ENCODE results near the gene RPS6KA6. TPM values are rescaled to one million over a fixed set of nuclear protein-coding genes. Genes with fewer than 3 reads are reported as not detected.

The RPS6KA6 gene
- total RNA-seq, 2 donors from 2014 or later = 17.9 to 18.3 TPM

DNA sequence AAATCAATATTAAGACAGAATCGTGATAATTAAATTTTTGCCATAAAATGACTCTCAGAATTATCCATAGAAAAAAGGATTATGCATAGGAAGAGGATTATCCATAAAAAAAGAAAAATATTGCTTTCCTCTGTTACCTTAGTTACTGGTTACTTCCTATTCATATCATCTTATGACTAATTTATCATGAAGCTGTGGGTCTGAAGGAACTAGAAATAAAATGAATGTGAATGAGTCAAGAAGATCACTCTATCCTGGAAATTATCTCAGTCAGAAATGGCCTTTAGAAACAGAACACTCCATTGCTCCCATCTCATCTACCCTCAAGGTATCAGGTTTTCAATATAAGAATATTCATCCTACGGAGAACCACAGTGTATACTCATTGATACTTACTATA lies 19.4 kb downstream of the RPS6KA6 start:
- TF ChIP-seq, protein P1, sequence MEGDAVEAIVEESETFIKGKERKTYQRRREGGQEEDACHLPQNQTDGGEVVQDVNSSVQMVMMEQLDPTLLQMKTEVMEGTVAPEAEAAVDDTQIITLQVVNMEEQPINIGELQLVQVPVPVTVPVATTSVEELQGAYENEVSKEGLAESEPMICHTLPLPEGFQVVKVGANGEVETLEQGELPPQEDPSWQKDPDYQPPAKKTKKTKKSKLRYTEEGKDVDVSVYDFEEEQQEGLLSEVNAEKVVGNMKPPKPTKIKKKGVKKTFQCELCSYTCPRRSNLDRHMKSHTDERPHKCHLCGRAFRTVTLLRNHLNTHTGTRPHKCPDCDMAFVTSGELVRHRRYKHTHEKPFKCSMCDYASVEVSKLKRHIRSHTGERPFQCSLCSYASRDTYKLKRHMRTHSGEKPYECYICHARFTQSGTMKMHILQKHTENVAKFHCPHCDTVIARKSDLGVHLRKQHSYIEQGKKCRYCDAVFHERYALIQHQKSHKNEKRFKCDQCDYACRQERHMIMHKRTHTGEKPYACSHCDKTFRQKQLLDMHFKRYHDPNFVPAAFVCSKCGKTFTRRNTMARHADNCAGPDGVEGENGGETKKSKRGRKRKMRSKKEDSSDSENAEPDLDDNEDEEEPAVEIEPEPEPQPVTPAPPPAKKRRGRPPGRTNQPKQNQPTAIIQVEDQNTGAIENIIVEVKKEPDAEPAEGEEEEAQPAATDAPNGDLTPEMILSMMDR (conservative IDR thresholded peaks at IDR 0.05) = no peak
- H3K36me3 Mint-ChIP-seq (ENCODE audit: low read depth) = peaks cover 5% of the 10 kb centered on the region
- WGBS, 2 experiments (ENCODE audit: insufficient coverage in 1 of 2, insufficient read length in 1 of 2) = 88% methylated on average over 1 of the region's 2 CpGs; no CpG with 5 or more reads in 1 of the 2 experiments
- Histone ChIP-seq H3K36me3 (ENCODE audit: control insufficient read depth, insufficient read depth, low read length) (peaks cover 6% of the 10 kb centered on the region), H3K9me3 (ENCODE audit: control insufficient read depth, low read length) (no peaks in the 10 kb centered on the region), H3K4me1 (ENCODE audit: control insufficient read depth, insufficient read depth, low read length) (no peaks in the 10 kb centered on the region), H3K4me3 (ENCODE audit: low read length) (no peak overlapping the region), H3K9ac (ENCODE audit: extremely low read depth, low read length, poor library complexity, severe bottlenecking) (no peak overlapping the region), H3K27ac (ENCODE audit: low read depth, low read length) (no peak overlapping the region), H3K27me3 (ENCODE audit: control insufficient read depth, insufficient read depth, low read length, poor library complexity, severe bottlenecking) (no peaks in the 10 kb centered on the region)
- DNase-seq = no peak
- no peak overlapping the region for H3K4me3 Mint-ChIP-seq
- H3K27ac Mint-ChIP-seq = no peak overlapping the region
- H3K9me3 Mint-ChIP-seq = peaks cover 33% of the 10 kb centered on the region
- no peaks in the 10 kb centered on the region for H3K4me1 Mint-ChIP-seq
- H3K27me3 Mint-ChIP-seq (ENCODE audit: insufficient read depth) = no peaks in the 10 kb centered on the region

DNA sequence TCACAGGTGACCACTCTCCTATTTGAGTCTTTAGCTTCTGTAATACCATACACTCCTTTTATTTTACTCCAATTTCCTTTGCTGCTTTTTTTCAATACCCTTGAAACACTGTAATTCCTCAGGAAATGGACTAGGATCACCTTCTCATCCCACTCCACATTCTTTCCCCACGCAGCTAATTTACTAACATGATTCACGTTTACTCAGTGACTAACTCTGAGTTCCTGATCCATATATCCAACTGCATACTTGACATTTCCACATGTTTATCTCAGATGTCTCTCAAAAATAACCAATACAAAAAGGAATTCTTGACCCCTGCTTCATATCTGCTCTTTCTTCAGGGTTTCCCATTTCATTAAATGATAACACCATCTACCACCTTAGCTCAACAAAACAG lies 19.9 kb downstream of the RPS6KA6 start:
- H3K9me3 Mint-ChIP-seq = peaks cover 33% of the 10 kb centered on the region
- no peaks in the 10 kb centered on the region for H3K27me3 ChIP-seq (ENCODE audit: control insufficient read depth, insufficient read depth, low read length, poor library complexity, severe bottlenecking)
- no peaks in the 10 kb centered on the region for H3K4me1 Mint-ChIP-seq
- peaks cover 6% of the 10 kb centered on the region for H3K36me3 Mint-ChIP-seq (ENCODE audit: low read depth)
- DNase-seq = no peak
- H3K4me1 ChIP-seq (ENCODE audit: control insufficient read depth, insufficient read depth, low read length) = no peaks in the 10 kb centered on the region
- peaks cover 6% of the 10 kb centered on the region for H3K36me3 ChIP-seq (ENCODE audit: control insufficient read depth, insufficient read depth, low read length)
- no peak overlapping the region for H3K9ac ChIP-seq (ENCODE audit: extremely low read depth, low read length, poor library complexity, severe bottlenecking)
- no peak overlapping the region for H3K4me3 Mint-ChIP-seq
- WGBS, 2 experiments (ENCODE audit: insufficient coverage in 1 of 2, insufficient read length in 1 of 2) = 81 to 86% methylated on average over 2 of the region's 2 CpGs
- H3K4me3 ChIP-seq (ENCODE audit: low read length) = no peak overlapping the region
- TF ChIP-seq, protein P1 (conservative IDR thresholded peaks at IDR 0.05) = no peak
- H3K27ac Mint-ChIP-seq = no peak overlapping the region
- no peaks in the 10 kb centered on the region for H3K27me3 Mint-ChIP-seq (ENCODE audit: insufficient read depth)
- no peak overlapping the region for H3K27ac ChIP-seq (ENCODE audit: low read depth, low read length)
- H3K9me3 ChIP-seq (ENCODE audit: control insufficient read depth, low read length) = no peaks in the 10 kb centered on the region

DNA sequence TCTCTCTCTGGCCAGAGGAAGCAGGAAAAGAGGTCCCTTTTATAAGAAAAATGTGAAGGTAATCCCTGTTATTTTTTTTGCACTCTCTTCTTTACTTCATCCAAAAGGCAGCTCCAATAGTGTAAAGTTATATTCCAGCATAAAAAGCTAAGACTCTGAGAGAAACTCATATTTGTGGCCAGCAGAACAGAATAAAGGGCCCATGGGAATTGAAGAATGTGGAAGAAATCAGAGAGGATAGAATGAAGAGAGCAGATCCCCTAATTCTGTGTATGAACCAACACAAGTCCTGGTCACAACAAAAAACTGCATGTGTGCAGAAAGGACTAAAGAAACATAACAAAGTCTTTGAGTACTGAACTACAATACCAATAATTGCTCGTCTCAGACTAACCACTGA lies 22.3 kb downstream of the RPS6KA6 start:
- TF ChIP-seq, protein P1 (conservative IDR thresholded peaks at IDR 0.05) = no peak
- H3K4me3 ChIP-seq (ENCODE audit: low read length) = no peak overlapping the region
- DNase-seq = no peak
- H3K4me1 Mint-ChIP-seq = no peaks in the 10 kb centered on the region
- H3K36me3 Mint-ChIP-seq (ENCODE audit: low read depth) = peaks cover 6% of the 10 kb centered on the region
- no peaks in the 10 kb centered on the region for H3K9me3 ChIP-seq (ENCODE audit: control insufficient read depth, low read length)
- H3K27ac Mint-ChIP-seq = no peak overlapping the region
- WGBS, 2 experiments (ENCODE audit: insufficient coverage in 1 of 2, insufficient read length in 1 of 2) = 94% methylated on average over 1 of the region's 1 CpG; no CpG with 5 or more reads in 1 of the 2 experiments
- no peak overlapping the region for H3K4me3 Mint-ChIP-seq
- H3K9me3 Mint-ChIP-seq = peaks cover 27% of the 10 kb centered on the region
- H3K27me3 ChIP-seq (ENCODE audit: control insufficient read depth, insufficient read depth, low read length, poor library complexity, severe bottlenecking) = no peaks in the 10 kb centered on the region
- no peak overlapping the region for H3K27ac ChIP-seq (ENCODE audit: low read depth, low read length)
- no peaks in the 10 kb centered on the region for H3K27me3 Mint-ChIP-seq (ENCODE audit: insufficient read depth)
- peaks cover 6% of the 10 kb centered on the region for H3K36me3 ChIP-seq (ENCODE audit: control insufficient read depth, insufficient read depth, low read length)
- no peaks in the 10 kb centered on the region for H3K4me1 ChIP-seq (ENCODE audit: control insufficient read depth, insufficient read depth, low read length)
- H3K9ac ChIP-seq (ENCODE audit: extremely low read depth, low read length, poor library complexity, severe bottlenecking) = no peak overlapping the region

All from endodermal cell (in vitro differentiated cells).